Fibroblast of villous mesenchyme (primary cell): ENCODE measurements around the gene PARP9. TPM values are rescaled to one million over a fixed set of nuclear protein-coding genes. Genes with fewer than 3 reads are reported as not detected.

ENCODE experiments used
- DNase-seq: peaks from one replicate; pipeline ENCODE4 v3.0.0-alpha.2; 2010; ENCODE audit warnings: low read depth
- H3K4me3 ChIP-seq: 2 replicates; pipeline ENCODE4 v1.5.1; 2011; ENCODE audit warnings: low read depth, mild to moderate bottlenecking, low read length
- CTCF ChIP-seq: IDR thresholded peaks from 2 replicates; pipeline ENCODE4 v1.5.1; 2012; ENCODE audit warnings: low read depth, mild to moderate bottlenecking, low read length; ENCODE audit not compliant: insufficient read depth
- small RNA-seq: library from RNA; depleted of rRNA; stranded (forward); fragments of <200 nt; gene quantifications from one replicate; pipeline ENCODE3, GENCODE V24; 2012
- total RNA-seq: library from RNA; depleted of rRNA; stranded (reverse); fragments of >200 nt; gene quantifications from 2 replicates; pipeline ENCODE4 v1.2.3, GENCODE V29; 2012

PARP9 gene
- total RNA-seq, 1 donor: 34.5 TPM

- DNase-seq: peak; percentile 72
- H3K4me3 ChIP-seq: no peak overlapping the region
- no peak for TF ChIP-seq CTCF
These were observed 70.8 kb downstream of the PARP9 start for GRCh38 chr3:122493296-122493695.

GRCh38 chr3:122488262-122488973 is 75.7 kb downstream of the PARP9 start:
- DNase-seq: no peak
- H3K4me3 ChIP-seq: no peak overlapping the region
- TF ChIP-seq CTCF: no peak

GRCh38 chr3:122484985-122485384 is 79.1 kb downstream of the PARP9 start:
- peak; percentile 76 for DNase-seq
- no peak for TF ChIP-seq CTCF
- H3K4me3 ChIP-seq: no peak overlapping the region

DNA sequence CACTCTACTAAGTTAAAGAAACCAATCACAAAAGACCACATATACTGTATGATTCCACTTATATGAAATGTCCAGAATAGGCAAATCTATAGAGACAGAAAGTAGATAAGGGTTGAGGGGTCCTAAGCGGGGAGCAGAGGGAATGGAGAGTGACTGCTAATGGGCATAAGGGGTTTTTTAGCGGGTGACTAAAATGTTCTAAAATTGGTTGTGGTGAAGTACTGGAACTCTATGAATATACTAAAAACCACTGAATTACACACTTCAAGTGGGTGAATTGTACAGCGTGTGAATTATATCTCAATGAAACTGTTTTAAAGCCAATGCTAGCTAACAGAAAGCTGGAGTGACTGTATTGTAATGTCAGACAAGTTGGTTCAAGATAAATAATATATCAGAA is 82.7 kb downstream of the PARP9 start:
- DNase-seq: no peak
- no peak for TF ChIP-seq CTCF
- H3K4me3 ChIP-seq: no peak overlapping the region

Small RNAs within 50 kb of the gene (small RNA-seq; reads per million reads assigned to genes)
- gene AC096861.1: not detected

Other genes starting within 250 kb of the PARP9 start
- gene CSTA, start 239.1 kb downstream of the PARP9 start, total RNA-seq: 0.32 TPM in 1 of 2 replicates, not detected in the other
- 29.0 and 36.3 TPM in 2 replicates for gene MIX23, start 181.1 kb downstream of the PARP9 start, total RNA-seq
- gene FAM162A, start 180.1 kb downstream of the PARP9 start, total RNA-seq: 4.2 and 7.3 TPM in 2 replicates
- gene WDR5B, start 148.2 kb downstream of the PARP9 start, total RNA-seq: 5.2 and 6.9 TPM in 2 replicates
- gene KPNA1, start 49.4 kb downstream of the PARP9 start, total RNA-seq: 32.2 and 44.0 TPM in 2 replicates
- 25.1 and 36.7 TPM in 2 replicates for gene DTX3L, start within 50 bp of the PARP9 start, total RNA-seq
- under 0.01 TPM in 2 replicates for gene PARP15, start 13.3 kb upstream of the PARP9 start, total RNA-seq
- gene PARP14, start 116.5 kb upstream of the PARP9 start, total RNA-seq: 60.9 and 91.1 TPM in 2 replicates
- gene HSPBAP1, start 229.5 kb upstream of the PARP9 start, total RNA-seq: 6.0 and 6.4 TPM in 2 replicates
- gene SLC49A4, start 230.8 kb upstream of the PARP9 start, total RNA-seq: 27.1 and 40.2 TPM in 2 replicates